H1 (cell line): ENCODE results near the gene CRYM. TPM values are rescaled to one million over a fixed set of nuclear protein-coding genes. Genes with fewer than 3 reads are reported as not detected.

Experiments used
- ASH2L ChIP-seq: fragments of 200-600, 300-600 bp; sonication (generic); IDR thresholded peaks from one replicate; pipeline ENCODE4 v1.7.1; 2017; ENCODE audit warnings: low read length
- BCL11A ChIP-seq, 2 experiments: IDR thresholded peaks; one replicate each; pipeline ENCODE4 v1.6.1; 2011; ENCODE audit warnings: low read depth in 2 of 2, low read length in 2 of 2, mild to moderate bottlenecking in 2 of 2
- BRCA1 ChIP-seq: IDR thresholded peaks from 2 replicates; pipeline ENCODE4 v1.6.1; 2012; ENCODE audit warnings: low read depth, low read length, improper control_type of control experiment
- CBX8 ChIP-seq: fragments of 300-800, 300-1000 bp; sonication (generic); IDR thresholded peaks from 2 replicates; pipeline ENCODE4 v1.7.1; 2016; ENCODE audit warnings: low read depth, low read length, borderline replicate concordance
- CHD1 ChIP-seq: IDR thresholded peaks from 2 replicates; pipeline ENCODE4 v1.6.1; 2012; ENCODE audit warnings: low read depth, low read length, improper control_type of control experiment
- GABPA ChIP-seq: IDR thresholded peaks from 2 replicates; pipeline ENCODE4 v1.6.1; 2011; ENCODE audit warnings: mild to moderate bottlenecking, low read length, moderate library complexity, borderline replicate concordance; ENCODE audit not compliant: insufficient read depth
- KDM5A ChIP-seq: fragments of 200-600 bp; IDR thresholded peaks from 2 replicates; pipeline ENCODE4 v1.7.1; 2012; ENCODE audit warnings: mild to moderate bottlenecking, low read length, inconsistent platforms, mixed read lengths
- RAD21 ChIP-seq, 2 experiments: IDR thresholded peaks in 1 of 2; conservative IDR thresholded peaks in 1 of 2; 2 replicates each; pipeline ENCODE4 v1.6.1; 2011; ENCODE audit warnings: low read depth in 2 of 2, low read length in 2 of 2, improper control_type of control experiment in 1 of 2, inconsistent platforms in 1 of 2, mild to moderate bottlenecking in 1 of 2, moderate library complexity in 1 of 2
- SP2 ChIP-seq: IDR thresholded peaks from 2 replicates; pipeline ENCODE4 v1.6.1; 2012; ENCODE audit warnings: mild to moderate bottlenecking, low read length, inconsistent platforms
- polyA plus RNA-seq, 7 experiments: library from polyadenylated mRNA; depleted of rRNA in 3 of 7; stranded (reverse) in 5 of 7; unstranded in 2 of 7; fragments of >200 nt in 5 of 7; fragments of 200-250 nt in 2 of 7; gene quantifications; 1 replicate in 5 of 7; 2 replicates in 1 of 7; 4 replicates in 1 of 7; pipeline versions ENCODE4 v1.2.1 to v1.2.3, GENCODE V29; 2011 to 2013; ENCODE audit warnings: missing spikeins in 2 of 7, mixed read lengths in 2 of 7
- total RNA-seq: library from RNA; stranded (reverse); fragmentation: NEBNext Ultra II Directional; extraction: Animal tissue kit (Norgen Biotek cat#: 25700); gene quantifications from 2 replicates; pipeline ENCODE4 v1.2.1, GENCODE V29; 2021
- TF ChIP-seq, protein P1 (sequence below): fragments of 300-600 bp; sonication (generic); IDR thresholded peaks from 2 replicates; pipeline ENCODE4 v1.7.1; 2012; ENCODE audit warnings: low read length, moderate library complexity, mild to moderate bottlenecking, inconsistent platforms; ENCODE audit not compliant: insufficient replicate concordance

CRYM gene
- total and polyA plus RNA-seq, 2 of the 8 experiments (the other 6 are each of a cell fraction or from before 2014, with no cell fraction given): 12.9 to 40.4 TPM

DNA sequence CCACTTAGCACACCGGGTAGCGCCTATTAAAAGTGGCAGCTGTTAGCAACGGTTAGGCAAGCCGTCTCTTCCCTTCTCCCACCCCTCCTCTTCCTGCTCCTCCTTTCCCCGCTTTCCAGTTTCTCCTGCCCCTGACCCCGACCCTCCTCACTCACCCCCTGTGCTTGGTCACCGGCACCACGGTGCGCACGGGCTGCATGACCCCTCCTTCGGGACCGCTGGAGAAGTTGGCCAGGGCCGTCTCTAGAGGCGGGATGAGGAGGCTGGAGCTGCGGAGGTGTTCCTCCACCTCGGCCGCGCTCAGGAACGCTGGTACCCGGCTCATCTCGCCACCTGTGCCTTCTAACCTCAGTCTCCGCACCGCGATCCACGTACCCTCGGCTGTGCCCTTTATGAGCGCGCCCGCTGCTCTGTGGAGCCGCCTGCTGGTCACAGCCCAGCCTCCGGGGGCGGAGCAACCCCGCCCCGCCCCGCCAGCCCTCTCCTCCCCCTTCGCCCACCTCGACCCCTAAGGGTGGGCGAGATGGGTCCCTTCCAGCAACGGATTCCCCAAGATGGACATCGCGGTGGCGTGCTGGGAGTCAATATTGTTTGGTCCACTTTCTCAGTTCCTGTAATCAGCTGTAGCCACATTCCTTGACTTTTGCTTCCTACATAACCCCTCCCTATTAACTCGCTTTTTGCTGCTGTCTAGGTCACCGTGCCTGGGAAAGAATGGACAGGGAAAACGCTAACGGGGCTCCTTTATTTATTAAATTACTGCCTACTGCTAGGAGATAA is at the start of gene CRYM (continued):
- TF ChIP-seq, protein P1, sequence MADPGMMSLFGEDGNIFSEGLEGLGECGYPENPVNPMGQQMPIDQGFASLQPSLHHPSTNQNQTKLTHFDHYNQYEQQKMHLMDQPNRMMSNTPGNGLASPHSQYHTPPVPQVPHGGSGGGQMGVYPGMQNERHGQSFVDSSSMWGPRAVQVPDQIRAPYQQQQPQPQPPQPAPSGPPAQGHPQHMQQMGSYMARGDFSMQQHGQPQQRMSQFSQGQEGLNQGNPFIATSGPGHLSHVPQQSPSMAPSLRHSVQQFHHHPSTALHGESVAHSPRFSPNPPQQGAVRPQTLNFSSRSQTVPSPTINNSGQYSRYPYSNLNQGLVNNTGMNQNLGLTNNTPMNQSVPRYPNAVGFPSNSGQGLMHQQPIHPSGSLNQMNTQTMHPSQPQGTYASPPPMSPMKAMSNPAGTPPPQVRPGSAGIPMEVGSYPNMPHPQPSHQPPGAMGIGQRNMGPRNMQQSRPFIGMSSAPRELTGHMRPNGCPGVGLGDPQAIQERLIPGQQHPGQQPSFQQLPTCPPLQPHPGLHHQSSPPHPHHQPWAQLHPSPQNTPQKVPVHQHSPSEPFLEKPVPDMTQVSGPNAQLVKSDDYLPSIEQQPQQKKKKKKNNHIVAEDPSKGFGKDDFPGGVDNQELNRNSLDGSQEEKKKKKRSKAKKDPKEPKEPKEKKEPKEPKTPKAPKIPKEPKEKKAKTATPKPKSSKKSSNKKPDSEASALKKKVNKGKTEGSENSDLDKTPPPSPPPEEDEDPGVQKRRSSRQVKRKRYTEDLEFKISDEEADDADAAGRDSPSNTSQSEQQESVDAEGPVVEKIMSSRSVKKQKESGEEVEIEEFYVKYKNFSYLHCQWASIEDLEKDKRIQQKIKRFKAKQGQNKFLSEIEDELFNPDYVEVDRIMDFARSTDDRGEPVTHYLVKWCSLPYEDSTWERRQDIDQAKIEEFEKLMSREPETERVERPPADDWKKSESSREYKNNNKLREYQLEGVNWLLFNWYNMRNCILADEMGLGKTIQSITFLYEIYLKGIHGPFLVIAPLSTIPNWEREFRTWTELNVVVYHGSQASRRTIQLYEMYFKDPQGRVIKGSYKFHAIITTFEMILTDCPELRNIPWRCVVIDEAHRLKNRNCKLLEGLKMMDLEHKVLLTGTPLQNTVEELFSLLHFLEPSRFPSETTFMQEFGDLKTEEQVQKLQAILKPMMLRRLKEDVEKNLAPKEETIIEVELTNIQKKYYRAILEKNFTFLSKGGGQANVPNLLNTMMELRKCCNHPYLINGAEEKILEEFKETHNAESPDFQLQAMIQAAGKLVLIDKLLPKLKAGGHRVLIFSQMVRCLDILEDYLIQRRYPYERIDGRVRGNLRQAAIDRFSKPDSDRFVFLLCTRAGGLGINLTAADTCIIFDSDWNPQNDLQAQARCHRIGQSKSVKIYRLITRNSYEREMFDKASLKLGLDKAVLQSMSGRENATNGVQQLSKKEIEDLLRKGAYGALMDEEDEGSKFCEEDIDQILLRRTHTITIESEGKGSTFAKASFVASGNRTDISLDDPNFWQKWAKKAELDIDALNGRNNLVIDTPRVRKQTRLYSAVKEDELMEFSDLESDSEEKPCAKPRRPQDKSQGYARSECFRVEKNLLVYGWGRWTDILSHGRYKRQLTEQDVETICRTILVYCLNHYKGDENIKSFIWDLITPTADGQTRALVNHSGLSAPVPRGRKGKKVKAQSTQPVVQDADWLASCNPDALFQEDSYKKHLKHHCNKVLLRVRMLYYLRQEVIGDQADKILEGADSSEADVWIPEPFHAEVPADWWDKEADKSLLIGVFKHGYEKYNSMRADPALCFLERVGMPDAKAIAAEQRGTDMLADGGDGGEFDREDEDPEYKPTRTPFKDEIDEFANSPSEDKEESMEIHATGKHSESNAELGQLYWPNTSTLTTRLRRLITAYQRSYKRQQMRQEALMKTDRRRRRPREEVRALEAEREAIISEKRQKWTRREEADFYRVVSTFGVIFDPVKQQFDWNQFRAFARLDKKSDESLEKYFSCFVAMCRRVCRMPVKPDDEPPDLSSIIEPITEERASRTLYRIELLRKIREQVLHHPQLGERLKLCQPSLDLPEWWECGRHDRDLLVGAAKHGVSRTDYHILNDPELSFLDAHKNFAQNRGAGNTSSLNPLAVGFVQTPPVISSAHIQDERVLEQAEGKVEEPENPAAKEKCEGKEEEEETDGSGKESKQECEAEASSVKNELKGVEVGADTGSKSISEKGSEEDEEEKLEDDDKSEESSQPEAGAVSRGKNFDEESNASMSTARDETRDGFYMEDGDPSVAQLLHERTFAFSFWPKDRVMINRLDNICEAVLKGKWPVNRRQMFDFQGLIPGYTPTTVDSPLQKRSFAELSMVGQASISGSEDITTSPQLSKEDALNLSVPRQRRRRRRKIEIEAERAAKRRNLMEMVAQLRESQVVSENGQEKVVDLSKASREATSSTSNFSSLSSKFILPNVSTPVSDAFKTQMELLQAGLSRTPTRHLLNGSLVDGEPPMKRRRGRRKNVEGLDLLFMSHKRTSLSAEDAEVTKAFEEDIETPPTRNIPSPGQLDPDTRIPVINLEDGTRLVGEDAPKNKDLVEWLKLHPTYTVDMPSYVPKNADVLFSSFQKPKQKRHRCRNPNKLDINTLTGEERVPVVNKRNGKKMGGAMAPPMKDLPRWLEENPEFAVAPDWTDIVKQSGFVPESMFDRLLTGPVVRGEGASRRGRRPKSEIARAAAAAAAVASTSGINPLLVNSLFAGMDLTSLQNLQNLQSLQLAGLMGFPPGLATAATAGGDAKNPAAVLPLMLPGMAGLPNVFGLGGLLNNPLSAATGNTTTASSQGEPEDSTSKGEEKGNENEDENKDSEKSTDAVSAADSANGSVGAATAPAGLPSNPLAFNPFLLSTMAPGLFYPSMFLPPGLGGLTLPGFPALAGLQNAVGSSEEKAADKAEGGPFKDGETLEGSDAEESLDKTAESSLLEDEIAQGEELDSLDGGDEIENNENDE: no peak
- TF ChIP-seq GABPA: no peak
- peak; percentile 61 to 68 for TF ChIP-seq RAD21 (IDR thresholded peaks at IDR 0.05 in 1 of 2, conservative IDR thresholded peaks at IDR 0.05 in 1 of 2; ENCODE audit: low read depth in 2 of 2, low read length in 2 of 2)
- TF ChIP-seq CBX8: no peak
- TF ChIP-seq CHD1: no peak
- TF ChIP-seq SP2: no peak
- no peak for TF ChIP-seq BCL11A (IDR thresholded peaks at IDR 0.05; ENCODE audit: low read depth in 2 of 2, low read length in 2 of 2)
- TF ChIP-seq KDM5A: no peak
- no peak for TF ChIP-seq BRCA1
- TF ChIP-seq ASH2L: peak; percentile 89
